HepG2 (cell line): ENCODE data around the gene REEP3. TPM values are rescaled to one million over a fixed set of nuclear protein-coding genes. Genes with fewer than 3 reads are reported as not detected.

Experiments used
- NFE2L2 ChIP-seq: fragments of 150-350 bp; IDR thresholded peaks from 2 replicates; pipeline ENCODE4 v1.6.1; 2014; ENCODE audit warnings: low read length
- NFYB ChIP-seq: sonication (generic); formaldehyde crosslinking; IDR thresholded peaks from 2 replicates; pipeline ENCODE4 v1.4.0; 2020; ENCODE audit warnings: missing genetic modification reagents
- PRDM10 ChIP-seq: sonication (generic); formaldehyde crosslinking; IDR thresholded peaks from 2 replicates; pipeline ENCODE4 v1.4.0; 2020; ENCODE audit warnings: low read depth, missing genetic modification reagents
- SMAD1 ChIP-seq: sonication (generic); formaldehyde crosslinking; IDR thresholded peaks from 2 replicates; pipeline ENCODE4 v1.4.0; 2020; ENCODE audit warnings: missing genetic modification reagents, low read depth, mild to moderate bottlenecking, borderline replicate concordance
- TCF12 ChIP-seq, 2 experiments: fragments of 450-650 bp in 1 of 2; sonication (generic) in 1 of 2; formaldehyde crosslinking in 1 of 2; IDR thresholded peaks; 2 replicates each; pipeline versions ENCODE4 v1.6.1 to v1.8.0; 2017 to 2022; ENCODE audit warnings: antibody characterized with exemption in 1 of 2, mild to moderate bottlenecking in 1 of 2, missing genetic modification reagents in 1 of 2, moderate library complexity in 1 of 2
- ZBTB34 ChIP-seq: sonication (generic); formaldehyde crosslinking; IDR thresholded peaks from 2 replicates; pipeline ENCODE4 v1.8.0; 2022; ENCODE audit warnings: mild to moderate bottlenecking, missing genetic modification reagents
- ZBTB8A ChIP-seq: sonication (generic); formaldehyde crosslinking; IDR thresholded peaks from 2 replicates; pipeline ENCODE4 v1.4.0; 2020; ENCODE audit warnings: mild to moderate bottlenecking, low read depth, missing genetic modification reagents, borderline replicate concordance
- ZNF138 ChIP-seq: sonication (generic); formaldehyde crosslinking; IDR thresholded peaks from 2 replicates; pipeline ENCODE4 v1.5.0; 2020; ENCODE audit warnings: mild to moderate bottlenecking, low read depth, missing genetic modification reagents
- ZNF230 ChIP-seq: sonication (generic); formaldehyde crosslinking; IDR thresholded peaks from 2 replicates; pipeline ENCODE4 v1.4.0; 2020; ENCODE audit warnings: mild to moderate bottlenecking, missing genetic modification reagents
- ZNF343 ChIP-seq: sonication (generic); formaldehyde crosslinking; IDR thresholded peaks from 2 replicates; pipeline ENCODE4 v1.4.0; 2020; ENCODE audit warnings: mild to moderate bottlenecking, missing genetic modification reagents
- polyA plus RNA-seq, 8 experiments: library from polyadenylated mRNA; depleted of rRNA in 3 of 8; stranded (reverse) in 7 of 8; unstranded in 1 of 8; fragments of >200 nt; fragmentation: Illumina TruSeq in 4 of 8; extraction: Trizol in 4 of 8; gene quantifications; 2 replicates each; pipeline versions ENCODE4 v1.2.1 to v1.2.3, GENCODE V29; 2011 to 2016; ENCODE audit warnings: low read depth in 4 of 8, missing spikeins in 1 of 8, mixed read lengths in 1 of 8; ENCODE audit not compliant: insufficient read depth in 1 of 8
- total RNA-seq, 5 experiments: library from RNA; depleted of rRNA; stranded (reverse); fragments of >200 nt; fragmentation: Illumina TruSeq; extraction: Trizol; gene quantifications; 2 replicates each; pipeline ENCODE4 v1.2.3, GENCODE V29; 2016; ENCODE audit warnings: low read depth in 1 of 5

REEP3 gene
- total and polyA plus RNA-seq, 2 of the 13 experiments (the other 11 are each of a cell fraction or from before 2014, with no cell fraction given), result 7.1 to 31.4 TPM

- TF ChIP-seq PRDM10 (no peak), ZNF230 (CRISPR knock-in tag) (no peak), ZBTB34 (CRISPR knock-in tag) (no peak), SMAD1 (no peak), TCF12 (IDR thresholded peaks at IDR 0.05) (no peak), TCF12 (CRISPR knock-in tag; IDR thresholded peaks at IDR 0.05) (no peak), ZNF343 (no peak), ZNF138 (CRISPR knock-in tag) (no peak), NFE2L2 (no peak), ZBTB8A (CRISPR knock-in tag) (no peak), NFYB (CRISPR knock-in tag) (no peak)
Observed at GRCh38 chr10:63534723-63535122, 13.5 kb downstream of the REEP3 start (continued).
